ENCODE results near the gene PDCD4. TPM values are rescaled to one million over a fixed set of nuclear protein-coding genes. Genes with fewer than 3 reads are reported as not detected.

PDCD4 gene
- total and polyA plus RNA-seq, 2 of the 13 experiments (the other 11 are each of a cell fraction or from before 2014, with no cell fraction given) = 22.8 to 56.2 TPM

DNA sequence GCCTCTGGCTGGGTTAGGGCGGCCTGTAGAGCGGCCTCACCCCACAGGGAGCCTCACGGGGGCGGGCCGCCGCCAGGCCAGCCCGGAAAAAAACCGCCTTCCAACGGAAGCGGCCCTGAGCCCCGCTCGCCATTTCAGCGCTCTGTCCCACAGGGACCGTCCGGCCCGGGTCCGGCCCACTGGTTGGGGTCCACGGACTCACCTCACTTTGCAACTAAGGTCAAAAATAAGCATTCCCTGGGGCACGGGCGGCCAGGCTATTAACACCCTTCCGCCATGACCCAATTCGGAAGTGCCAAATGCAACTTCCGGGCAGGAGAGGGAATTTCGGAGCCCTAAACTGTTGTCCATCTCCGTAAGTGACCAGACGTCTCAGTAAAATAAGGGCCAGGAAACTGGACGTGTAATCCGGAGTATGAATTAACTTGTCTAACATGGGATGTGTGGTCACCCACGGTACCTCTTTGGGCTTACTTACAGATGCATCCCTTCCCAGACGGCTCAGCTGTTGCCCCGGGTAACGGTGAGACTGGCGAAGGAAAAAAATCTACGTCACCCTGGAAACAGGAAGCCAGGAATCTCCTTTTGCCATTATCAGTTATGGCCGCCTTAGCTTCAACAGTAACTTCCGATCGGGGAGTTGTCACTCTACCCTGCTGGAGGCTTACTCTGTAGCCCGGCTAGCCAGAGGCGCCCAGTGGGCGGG lies 47.1 kb downstream of the PDCD4 start, which contains the start of gene BBIP1 (continued):
- TF ChIP-seq CREB3 (CRISPR knock-in tag; IDR thresholded peaks at IDR 0.05) (peak; percentile 79; the same call in 1 of the 2 replicates), FOSL2 (CRISPR knock-in tag; IDR thresholded peaks at IDR 0.05) (peak; percentile 22; the same call in 1 of the 2 replicates), FOXC1 (CRISPR knock-in tag; IDR thresholded peaks at IDR 0.05; ENCODE audit: borderline replicate concordance) (peak; percentile 89; the same call in 1 of the 2 replicates), ZSCAN20 (CRISPR knock-in tag; IDR thresholded peaks at IDR 0.05; ENCODE audit: borderline replicate concordance) (no peak), ZNF431 (CRISPR knock-in tag; IDR thresholded peaks at IDR 0.05; ENCODE audit: borderline replicate concordance, low read depth) (no peak), ZFP36 (IDR thresholded peaks at IDR 0.05; ENCODE audit: borderline replicate concordance, low read depth, low read length, partially characterized antibody) (no peak), ZKSCAN8 (CRISPR knock-in tag; IDR thresholded peaks at IDR 0.05; ENCODE audit: borderline replicate concordance) (no peak), SSRP1 (CRISPR knock-in tag; IDR thresholded peaks at IDR 0.05) (0 out of 2 replicates have a peak, but pooled peaks have one; percentile 40), MTF1 (CRISPR knock-in tag; IDR thresholded peaks at IDR 0.05) (0 out of 2 replicates have a peak, but pooled peaks have one; percentile 42), HDAC6 (IDR thresholded peaks at IDR 0.05; ENCODE audit: low read depth, low read length) (no peak), RERE (CRISPR knock-in tag; IDR thresholded peaks at IDR 0.05; ENCODE audit: low read depth) (no peak), NFATC3 (CRISPR knock-in tag; IDR thresholded peaks at IDR 0.05) (0 out of 2 replicates have a peak, but pooled peaks have one; percentile 26), ZNF777 (CRISPR knock-in tag; IDR thresholded peaks at IDR 0.05) (peak; percentile 86), IKZF4 (CRISPR knock-in tag; IDR thresholded peaks at IDR 0.05; ENCODE audit: borderline replicate concordance, low read depth, not compliant biosample characterization) (peak; percentile 93), ZNF333 (CRISPR knock-in tag; IDR thresholded peaks at IDR 0.05; ENCODE audit: borderline replicate concordance) (0 out of 2 replicates have a peak, but pooled peaks have one; percentile 64), ZNF761 (CRISPR knock-in tag; conservative IDR thresholded peaks at IDR 0.05) (no peak), BCL6 (CRISPR knock-in tag; IDR thresholded peaks at IDR 0.05) (peak; percentile 35; the same call in 1 of the 2 replicates), YEATS4 (CRISPR knock-in tag; IDR thresholded peaks at IDR 0.05; ENCODE audit: borderline replicate concordance) (peak; percentile 94), ELF3 (CRISPR knock-in tag; IDR thresholded peaks at IDR 0.05) (peak; percentile 47)
- TF ChIP-seq, protein P1, sequence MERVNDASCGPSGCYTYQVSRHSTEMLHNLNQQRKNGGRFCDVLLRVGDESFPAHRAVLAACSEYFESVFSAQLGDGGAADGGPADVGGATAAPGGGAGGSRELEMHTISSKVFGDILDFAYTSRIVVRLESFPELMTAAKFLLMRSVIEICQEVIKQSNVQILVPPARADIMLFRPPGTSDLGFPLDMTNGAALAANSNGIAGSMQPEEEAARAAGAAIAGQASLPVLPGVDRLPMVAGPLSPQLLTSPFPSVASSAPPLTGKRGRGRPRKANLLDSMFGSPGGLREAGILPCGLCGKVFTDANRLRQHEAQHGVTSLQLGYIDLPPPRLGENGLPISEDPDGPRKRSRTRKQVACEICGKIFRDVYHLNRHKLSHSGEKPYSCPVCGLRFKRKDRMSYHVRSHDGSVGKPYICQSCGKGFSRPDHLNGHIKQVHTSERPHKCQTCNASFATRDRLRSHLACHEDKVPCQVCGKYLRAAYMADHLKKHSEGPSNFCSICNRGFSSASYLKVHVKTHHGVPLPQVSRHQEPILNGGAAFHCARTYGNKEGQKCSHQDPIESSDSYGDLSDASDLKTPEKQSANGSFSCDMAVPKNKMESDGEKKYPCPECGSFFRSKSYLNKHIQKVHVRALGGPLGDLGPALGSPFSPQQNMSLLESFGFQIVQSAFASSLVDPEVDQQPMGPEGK (CRISPR knock-in tag; IDR thresholded peaks at IDR 0.05) = peak; percentile 67; the same call in 1 of the 2 replicates
- TF ChIP-seq, protein P2, sequence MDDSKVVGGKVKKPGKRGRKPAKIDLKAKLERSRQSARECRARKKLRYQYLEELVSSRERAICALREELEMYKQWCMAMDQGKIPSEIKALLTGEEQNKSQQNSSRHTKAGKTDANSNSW (CRISPR knock-in tag; IDR thresholded peaks at IDR 0.05; ENCODE audit: borderline replicate concordance) = no peak
